Loucy (cell line): ENCODE data around the gene COG8.

Source experiments
- CTCF ChIP-seq: fragments of 200-600 bp; sonication (generic); conservative IDR thresholded peaks from 2 replicates; pipeline ENCODE4 v1.5.1; 2014; ENCODE audit warnings: mild to moderate bottlenecking, antibody characterized with exemption, low read length
- EZH2phosphoT487 ChIP-seq: fragments of 200-600 bp; IDR thresholded peaks from 2 replicates; pipeline ENCODE4 v1.6.1; 2018; ENCODE audit warnings: antibody characterized with exemption, mild to moderate bottlenecking, moderate library complexity, borderline replicate concordance

- TF ChIP-seq CTCF (no peak), EZH2phosphoT487 (no peak)
Measured at GRCh38 chr16:69349536-69349935, 10.2 kb upstream of the COG8 start.
